ENCODE measurements around the gene LARGE1.

GRCh38 chr22:33443683-33444082 lies 476.6 kb downstream of the LARGE1 start:
- TF ChIP-seq CREM (IDR thresholded peaks at IDR 0.05; ENCODE audit: low read depth) (no peak), MTA2 (IDR thresholded peaks at IDR 0.05; ENCODE audit: low read depth) (no peak), ZNF780A (CRISPR knock-in tag; IDR thresholded peaks at IDR 0.05) (no peak), ZBTB17 (CRISPR knock-in tag; IDR thresholded peaks at IDR 0.05) (no peak)
- TF ChIP-seq, protein P1, sequence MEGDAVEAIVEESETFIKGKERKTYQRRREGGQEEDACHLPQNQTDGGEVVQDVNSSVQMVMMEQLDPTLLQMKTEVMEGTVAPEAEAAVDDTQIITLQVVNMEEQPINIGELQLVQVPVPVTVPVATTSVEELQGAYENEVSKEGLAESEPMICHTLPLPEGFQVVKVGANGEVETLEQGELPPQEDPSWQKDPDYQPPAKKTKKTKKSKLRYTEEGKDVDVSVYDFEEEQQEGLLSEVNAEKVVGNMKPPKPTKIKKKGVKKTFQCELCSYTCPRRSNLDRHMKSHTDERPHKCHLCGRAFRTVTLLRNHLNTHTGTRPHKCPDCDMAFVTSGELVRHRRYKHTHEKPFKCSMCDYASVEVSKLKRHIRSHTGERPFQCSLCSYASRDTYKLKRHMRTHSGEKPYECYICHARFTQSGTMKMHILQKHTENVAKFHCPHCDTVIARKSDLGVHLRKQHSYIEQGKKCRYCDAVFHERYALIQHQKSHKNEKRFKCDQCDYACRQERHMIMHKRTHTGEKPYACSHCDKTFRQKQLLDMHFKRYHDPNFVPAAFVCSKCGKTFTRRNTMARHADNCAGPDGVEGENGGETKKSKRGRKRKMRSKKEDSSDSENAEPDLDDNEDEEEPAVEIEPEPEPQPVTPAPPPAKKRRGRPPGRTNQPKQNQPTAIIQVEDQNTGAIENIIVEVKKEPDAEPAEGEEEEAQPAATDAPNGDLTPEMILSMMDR (IDR thresholded peaks at IDR 0.05 in 2 of 3, conservative IDR thresholded peaks at IDR 0.05 in 1 of 3; ENCODE audit: insufficient read depth in 2 of 3, low read depth in 1 of 3, low read length in 3 of 3): no peak

All from K562 (cell line).